Epidermal melanocyte (primary cell): ENCODE results near the gene INHA.
A peak's percentile ranks its signal among the peaks of the same experiment; 100 is the strongest.

ENCODE experiments used
- DNase-seq: peaks from one replicate; pipeline ENCODE4 v3.0.0; 2011; ENCODE audit warnings: low spot score; ENCODE audit not compliant: insufficient read length

The INHA gene, protein sequence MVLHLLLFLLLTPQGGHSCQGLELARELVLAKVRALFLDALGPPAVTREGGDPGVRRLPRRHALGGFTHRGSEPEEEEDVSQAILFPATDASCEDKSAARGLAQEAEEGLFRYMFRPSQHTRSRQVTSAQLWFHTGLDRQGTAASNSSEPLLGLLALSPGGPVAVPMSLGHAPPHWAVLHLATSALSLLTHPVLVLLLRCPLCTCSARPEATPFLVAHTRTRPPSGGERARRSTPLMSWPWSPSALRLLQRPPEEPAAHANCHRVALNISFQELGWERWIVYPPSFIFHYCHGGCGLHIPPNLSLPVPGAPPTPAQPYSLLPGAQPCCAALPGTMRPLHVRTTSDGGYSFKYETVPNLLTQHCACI

DNA sequence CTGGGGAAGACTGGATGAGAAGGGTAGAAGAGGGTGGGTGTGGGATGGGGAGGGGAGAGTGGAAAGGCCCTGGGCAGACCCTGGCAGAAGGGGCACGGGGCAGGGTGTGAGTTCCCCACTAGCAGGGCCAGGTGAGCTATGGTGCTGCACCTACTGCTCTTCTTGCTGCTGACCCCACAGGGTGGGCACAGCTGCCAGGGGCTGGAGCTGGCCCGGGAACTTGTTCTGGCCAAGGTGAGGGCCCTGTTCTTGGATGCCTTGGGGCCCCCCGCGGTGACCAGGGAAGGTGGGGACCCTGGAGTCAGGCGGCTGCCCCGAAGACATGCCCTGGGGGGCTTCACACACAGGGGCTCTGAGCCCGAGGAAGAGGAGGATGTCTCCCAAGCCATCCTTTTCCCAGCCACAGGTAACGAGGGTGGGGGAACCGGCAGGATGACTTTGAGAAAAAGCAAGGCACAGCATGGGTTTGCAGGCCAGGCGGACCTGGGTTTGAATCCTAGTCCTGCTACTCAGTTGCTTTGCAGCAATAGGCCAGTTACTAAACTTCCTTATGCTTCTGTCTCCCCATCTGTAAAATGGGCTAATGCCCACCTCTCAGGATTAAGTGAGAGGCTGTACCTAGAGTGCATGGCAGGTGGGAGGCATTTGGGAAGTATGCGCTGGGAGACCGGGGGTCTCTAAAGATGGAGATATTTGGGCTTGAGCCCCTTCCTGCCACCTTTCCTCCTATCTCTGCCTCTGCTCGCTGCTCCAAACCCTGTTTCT lies at the start of gene INHA:
Gene INHA (plus strand): TSS at position 74 of the 765 bp plus-strand sequence. CDS start 65 bp downstream, at position 139.
- DNase-seq: no peak

DNA sequence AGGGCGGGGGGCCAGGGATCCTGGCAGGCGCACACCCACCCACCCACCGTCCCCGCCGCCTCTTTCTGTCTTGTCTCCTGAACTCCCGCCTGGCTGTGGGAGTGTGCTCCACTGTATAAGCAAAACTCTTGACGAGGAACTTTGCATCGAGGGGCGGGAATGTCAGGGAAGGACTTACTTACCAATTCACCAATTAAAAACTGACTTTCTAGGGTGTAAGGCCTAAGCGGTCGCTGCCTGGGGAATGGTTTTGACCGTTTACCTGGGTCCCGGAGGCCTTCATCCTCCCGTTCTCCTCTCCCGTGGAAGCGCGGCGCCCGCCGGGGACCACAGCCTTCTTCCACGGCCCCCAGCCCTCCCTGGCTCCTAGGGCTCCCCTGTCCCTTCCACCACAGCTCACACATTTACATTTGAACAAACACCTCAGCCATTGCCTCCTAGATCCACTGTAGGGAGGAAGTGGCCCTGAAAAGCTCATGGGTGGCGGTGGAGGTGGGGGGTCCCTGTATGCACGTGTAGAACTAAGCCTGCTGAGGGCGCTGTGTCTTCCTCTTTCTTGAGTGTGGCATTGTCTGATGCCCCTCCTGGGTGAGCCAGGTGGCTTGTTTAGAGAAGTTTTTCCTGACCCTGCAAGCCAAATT lies 49.0 kb upstream of the INHA start:
- no peak for DNase-seq

DNA sequence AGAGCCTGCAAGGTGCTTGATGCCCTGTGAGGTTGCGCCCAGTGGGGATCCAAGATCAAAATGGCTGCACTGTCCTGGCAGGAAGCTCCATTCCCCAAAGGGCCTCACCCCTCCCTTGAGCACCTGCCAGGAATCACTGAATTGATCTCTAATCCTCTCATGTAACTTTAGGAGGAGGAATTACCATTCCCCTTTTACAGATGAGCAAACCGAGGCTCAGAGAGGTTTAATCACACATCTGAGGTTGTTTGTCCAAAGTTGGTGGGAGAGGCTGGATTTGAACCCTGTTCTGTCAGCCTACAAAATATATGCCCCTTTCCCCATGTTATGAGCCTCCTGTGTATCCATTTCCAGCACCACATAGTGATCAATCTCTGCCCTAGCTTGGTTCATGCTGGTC lies 47.3 kb upstream of the INHA start:
- no peak for DNase-seq

DNA sequence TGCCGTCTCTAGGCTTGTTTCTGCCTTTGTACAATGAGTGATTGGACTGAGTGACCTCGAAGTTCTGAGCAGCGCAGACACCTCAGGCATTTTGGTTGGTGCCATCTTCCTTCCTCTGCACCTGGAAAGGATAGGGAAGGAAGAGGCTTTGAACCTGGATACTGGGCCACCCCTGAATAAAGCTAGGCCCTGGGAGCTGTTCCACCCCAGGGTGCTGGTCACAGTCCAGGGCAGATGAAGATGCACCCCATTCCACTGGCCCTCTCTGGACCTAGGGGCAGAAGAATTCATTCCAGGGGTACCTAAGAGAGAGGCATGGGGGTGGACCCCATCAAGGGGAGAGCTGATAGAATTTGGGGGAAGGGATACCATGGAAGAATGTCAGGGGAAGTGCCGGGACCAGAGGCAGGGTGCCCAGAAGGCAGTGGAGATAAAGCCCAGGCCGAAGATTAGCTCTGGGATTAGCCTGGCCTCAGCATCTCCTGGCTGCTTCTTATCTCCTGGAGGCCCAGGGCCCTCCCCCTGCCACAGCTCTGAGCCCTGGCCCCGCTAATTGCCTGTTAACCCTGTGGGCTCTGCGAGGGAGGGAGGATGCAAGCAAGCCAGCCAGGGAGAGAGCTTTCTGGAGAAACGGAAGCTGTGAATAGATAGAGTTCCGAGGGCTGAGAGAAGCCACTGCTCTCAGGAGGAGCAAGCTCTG lies 46.4 kb upstream of the INHA start:
- DNase-seq: no peak

DNA sequence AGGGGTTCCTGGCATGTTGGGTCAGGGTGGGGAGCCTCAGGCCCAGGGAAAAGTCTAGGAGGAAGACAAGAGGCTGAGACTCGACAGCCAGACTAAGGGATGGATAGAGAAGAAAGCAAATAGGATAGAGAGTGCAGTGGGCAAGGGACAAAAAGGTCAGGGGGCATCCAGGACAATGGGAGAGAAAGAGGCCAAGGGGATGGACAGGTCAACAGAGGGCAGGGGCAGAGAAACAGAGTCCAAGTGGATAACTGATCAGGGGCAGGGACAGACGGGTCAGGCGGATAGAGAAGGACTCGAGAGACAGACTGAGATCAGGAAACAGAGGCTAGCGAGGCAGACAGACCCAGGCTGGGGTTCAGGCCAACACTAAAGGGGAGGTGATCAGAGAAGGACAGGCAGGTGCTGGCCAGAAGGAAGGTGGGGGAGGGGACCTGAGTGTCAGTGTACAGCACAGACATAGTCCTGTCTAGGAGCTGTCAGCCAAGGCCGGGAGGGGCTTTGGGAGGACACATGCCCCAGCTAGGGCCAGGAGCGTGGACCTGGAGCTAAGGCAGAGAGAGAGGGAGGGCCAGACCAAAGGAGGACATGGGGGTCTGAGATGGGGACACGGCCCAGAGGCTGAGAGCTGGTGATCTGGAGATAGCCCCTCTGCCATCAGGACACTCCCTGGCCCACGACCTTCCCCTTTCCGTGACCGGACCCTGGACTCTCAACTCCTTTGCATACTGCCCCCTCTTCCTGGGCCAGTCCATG lies 45.6 kb upstream of the INHA start:
- DNase-seq: no peak

DNA sequence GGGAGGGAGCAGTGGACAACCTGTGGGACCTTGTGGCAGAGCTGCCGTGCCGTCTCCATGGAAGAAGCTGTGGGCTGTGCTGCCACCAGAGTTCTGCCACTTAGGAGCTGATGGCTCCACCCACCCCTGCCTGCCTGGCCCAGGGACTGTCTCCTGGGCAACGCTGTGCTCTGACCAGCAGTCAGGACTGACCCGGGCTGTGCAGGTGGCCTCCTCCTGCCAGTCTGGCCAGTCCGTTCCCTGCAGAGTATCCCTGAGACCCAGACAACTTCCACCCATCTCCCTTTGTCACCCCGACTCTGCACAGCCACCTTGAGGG lies 45.1 kb upstream of the INHA start:
- DNase-seq: no peak

DNA sequence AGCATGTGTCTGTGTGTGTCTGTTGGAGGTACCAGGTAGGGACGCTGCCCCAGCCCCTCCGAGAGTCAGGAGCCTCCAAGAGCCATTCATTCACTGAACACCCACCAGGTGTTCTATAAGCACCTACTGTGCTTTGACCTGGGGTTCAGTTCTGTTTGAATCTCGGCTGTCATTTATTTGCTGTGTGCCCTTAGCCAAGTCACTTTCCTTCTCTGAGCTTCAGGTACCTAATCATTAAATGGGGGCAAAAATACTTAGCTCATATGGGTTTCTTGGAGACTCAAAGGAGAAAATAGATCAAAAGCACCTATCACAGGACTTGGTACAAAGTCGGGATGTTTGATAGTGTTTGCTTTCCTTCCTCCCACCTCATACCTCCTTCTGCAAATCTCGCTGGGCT lies 44.6 kb upstream of the INHA start:
- no peak for DNase-seq

DNA sequence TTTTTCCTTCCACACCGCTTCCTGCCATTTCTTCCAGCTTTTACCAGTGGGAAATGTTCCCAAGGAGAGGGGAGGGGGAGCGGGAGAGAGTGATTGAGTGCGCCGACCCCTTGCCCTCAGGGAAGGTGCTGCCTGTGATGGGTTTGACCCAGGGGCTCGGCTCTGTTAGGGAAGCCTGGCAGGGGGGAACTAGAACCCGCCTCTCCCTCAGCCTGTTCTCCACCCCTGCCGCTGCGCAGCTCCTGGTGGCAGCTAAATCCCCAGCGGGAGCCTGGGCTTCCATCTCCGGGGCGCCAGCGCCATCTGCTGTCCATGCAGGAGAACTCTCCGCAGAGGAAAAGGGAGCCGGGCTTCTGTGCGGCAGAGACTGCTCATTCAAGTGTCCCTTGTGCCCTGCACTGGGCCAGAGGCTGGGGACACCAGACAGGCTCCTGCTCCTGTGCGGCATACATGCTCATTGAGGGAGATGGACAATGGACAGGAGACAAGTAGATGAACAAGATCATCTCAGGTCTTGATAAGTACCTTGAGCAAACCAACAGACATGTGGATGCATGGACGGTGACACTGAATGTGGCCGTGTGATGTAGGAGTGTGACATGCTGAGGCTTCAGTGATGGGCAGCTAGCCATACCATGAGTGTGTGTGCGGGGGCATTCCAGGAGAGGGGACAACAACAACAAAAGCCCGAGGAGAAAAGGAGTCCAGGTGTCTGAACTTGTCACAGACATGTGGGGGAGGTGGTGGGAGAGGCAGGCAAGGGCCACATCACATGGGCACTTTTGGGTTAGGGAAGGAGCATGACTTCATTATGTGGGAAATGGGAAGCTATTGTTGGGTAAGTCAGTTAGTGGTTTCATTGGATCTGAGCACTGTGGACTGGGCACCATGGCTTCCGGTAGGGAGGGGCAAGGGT lies 41.8 kb upstream of the INHA start:
- DNase-seq: peak; percentile 97

DNA sequence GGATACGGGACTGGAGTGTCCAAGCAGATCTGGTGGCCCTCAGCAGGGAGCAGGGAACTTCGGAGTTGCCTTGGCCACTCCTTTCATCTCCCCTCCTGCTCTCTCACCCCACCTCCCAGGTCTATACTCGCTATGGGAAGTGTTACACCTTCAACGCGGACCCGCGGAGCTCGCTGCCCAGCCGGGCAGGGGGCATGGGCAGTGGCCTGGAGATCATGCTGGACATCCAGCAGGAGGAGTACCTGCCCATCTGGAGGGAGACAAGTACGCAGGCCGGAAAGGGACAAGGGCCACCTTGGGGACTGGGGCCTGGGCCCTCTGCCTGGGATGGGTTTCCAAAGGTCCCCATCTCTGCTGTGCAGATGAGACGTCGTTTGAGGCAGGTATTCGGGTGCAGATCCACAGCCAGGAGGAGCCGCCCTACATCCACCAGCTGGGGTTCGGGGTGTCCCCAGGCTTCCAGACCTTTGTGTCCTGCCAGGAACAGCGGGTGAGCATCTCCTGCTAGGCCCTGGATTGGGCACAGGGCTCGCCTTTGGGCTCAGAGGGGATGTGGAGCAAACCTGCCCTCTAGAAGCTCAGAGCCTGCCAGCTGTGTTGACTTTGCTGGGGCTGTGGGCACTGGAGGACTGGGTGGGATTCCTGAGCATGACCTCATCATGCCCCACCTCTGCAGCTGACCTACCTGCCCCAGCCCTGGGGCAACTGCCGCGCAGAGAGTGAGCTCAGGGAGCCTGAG lies 40.3 kb upstream of the INHA start:
- no peak for DNase-seq

DNA sequence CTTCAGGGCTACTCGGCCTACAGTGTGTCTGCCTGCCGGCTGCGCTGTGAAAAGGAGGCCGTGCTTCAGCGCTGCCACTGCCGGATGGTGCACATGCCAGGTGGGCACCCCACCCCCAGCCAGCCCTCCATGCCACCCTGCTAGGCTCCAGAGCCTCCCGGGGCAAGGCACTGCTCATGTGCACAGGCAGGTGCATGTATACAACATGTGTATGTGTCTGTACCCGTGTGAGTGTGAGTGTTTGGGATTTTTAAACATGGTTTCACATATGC lies 39.8 kb upstream of the INHA start:
- DNase-seq: no peak

DNA sequence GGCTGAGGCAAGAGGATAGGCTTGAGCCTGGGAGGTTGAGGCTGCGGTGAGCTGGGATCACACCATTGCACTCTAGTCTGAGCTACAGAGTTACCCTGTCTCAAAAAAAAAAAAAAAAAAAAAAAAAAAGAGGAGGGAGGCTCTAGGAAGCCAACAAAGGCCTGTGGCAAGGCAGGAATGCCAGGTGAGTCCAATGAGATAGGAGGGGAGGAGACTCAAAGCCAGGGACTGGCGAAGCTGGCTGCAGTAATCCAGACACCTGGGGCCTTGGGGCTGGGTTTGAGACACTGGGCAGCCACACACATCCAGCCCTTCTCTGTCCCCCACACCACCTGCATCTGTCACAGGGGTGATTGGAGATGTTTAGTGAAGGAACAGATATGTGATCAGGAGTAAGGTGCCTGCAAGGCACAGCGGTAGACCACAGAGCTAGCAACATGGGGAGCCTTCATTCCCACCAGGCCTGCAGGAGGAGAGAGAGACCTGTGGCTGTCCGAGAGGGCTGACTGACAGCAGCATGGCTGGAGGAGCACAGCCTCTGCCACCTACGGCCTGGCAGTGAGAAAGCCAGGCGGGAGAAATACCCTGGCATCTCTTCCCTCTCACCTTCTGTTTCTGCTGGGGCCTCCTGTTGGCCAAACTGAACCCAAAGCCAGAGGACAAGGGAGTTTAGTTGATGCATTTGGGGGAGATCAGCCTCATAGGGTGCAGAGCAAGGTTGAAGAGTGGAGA lies 38.0 kb upstream of the INHA start:
- no peak for DNase-seq

DNA sequence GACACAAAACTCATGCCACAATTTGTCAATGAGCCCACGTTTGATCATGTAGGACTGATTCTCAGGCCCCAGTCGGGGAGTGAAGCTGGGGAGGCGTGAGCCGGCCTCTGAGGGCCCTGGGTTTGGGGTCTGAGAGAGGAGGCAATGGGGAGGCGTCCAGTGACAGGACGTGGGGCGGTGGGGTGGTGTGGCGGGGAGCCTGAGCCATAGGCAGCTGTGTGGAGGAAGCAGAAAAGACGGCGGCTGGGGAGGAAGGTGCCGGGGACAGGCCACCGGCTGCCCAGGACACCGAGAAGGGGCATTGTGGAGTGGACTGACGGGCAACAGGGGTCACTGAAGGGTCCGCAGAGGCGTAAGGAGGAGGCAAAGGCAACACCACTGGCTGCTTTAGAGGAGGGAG lies 35.7 kb upstream of the INHA start:
- DNase-seq: no peak

DNA sequence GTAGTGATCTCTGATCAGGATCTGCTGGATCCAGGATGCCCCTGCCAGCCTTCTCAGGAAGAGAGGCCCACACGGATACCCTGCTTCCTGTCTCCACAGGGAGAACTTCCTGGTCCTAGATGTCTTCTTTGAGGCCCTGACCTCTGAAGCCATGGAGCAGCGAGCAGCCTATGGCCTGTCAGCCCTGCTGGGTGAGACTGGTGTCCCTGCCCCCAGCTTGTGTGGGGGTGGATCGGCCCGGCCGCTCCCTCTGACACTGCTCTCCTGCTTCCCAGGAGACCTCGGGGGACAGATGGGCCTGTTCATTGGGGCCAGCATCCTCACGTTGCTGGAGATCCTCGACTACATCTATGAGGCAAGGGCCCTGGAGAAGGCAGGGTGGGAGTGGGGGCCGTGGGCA lies 35.1 kb upstream of the INHA start:
- DNase-seq: no peak

DNA sequence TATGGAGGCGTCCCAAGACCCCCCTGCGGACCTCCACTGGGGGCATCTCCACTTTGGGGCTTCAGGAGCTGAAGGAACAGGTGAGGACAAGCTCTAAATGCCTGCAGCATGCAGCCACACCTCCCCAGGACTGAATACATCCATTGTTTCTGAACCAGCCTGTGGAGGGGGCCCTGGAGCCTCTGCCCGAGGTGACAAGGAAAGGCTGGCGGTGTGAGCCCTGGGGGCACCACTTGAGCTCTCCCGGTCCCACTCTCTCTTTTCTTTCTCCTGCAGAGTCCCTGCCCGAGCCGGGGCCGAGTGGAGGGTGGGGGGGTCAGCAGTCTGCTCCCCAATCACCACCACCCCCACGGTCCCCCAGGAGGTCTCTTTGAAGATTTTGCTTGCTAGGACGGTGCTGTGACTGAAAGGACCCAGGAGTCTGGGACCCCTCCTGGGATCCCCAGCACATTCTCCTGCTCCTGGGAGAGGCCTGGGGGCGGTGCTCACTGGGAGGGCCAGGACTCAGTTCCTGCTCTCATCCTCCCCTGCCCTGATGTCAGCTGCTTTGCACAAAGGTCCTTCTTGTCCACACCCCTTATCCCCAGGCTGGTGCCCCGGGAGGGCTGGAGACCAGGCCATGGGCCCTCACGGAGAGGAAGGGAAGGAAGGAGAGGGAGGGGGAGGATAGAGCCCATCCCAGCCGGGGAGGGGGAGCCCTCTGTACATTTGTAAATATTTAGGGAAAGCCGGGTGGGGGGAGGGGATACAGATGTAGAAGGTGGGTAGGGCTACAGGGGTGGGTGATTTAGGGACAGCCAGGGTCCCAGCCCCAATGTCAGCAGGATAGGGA lies 34.2 kb upstream of the INHA start:
- peak; percentile 73 for DNase-seq

DNA sequence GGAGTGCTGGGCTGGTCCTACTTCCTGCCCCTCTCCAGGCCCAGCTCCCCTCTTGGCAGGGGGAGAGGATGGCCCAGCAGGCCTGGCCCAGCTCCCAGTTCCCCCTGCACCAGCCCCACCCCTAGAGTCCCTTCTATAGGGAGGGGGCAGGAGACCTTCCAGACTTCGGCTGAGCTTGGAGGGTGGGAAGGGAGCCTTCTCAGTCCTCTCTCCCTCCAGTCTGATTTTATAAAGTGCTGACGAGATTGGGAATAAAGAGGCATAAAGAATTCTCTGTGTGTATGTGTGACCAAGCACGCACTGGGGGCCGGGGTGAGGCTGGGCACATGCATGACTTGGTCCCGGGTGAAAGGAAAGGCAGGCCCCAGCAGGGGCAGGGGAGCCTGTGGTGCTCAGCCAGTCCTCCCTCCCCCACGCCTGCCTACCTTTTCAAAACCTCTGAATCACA lies 33.6 kb upstream of the INHA start:
- DNase-seq: peak; percentile 93

DNA sequence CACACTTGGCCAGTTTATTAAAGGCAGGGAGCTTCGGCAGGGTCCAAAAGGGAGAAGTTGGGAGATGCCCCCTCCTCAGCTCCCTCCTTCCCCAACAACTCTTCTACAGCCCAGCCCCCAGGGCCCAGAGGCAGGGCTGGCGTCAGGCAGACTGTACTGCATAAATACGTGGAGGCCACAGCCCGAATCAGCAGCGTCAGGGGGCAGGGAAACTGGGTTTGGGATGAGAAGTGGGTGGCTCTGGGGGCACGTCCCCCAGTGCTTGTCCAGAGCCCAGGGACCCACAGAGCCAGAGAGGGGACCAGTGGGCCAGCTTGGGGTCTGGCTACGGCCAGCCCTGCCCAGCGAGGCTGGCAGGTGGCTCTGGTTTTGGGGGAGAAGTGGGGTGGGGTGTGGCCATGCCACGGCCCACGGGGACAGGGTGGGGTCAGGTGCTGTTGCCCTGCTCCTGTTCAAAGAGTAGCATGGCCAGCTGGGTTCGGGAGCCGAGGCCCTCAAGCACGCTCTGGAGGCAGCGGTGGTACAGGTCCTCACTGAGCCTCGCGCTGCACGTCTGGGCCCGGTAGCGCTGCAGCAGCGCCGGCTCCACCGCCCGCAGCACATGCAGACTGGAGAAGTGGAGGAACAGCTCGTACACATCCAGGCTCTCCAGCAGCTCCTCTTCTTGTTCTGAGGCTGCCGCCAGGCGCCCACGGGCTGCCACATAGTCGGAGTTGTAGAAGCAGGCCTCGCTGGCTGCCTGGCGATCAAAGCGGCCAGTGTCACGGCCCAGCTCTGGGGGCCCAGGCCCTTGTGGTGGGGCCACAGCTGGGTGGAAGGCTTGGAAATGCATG lies 32.9 kb upstream of the INHA start:
- DNase-seq: no peak
